GM15510 (cell line): ENCODE measurements around the gene C19orf85.

ENCODE experiments used
- POLR2A ChIP-seq: IDR thresholded peaks from 3 replicates; pipeline ENCODE4 v1.6.1; 2011; ENCODE audit warnings: borderline replicate concordance; ENCODE audit not compliant: insufficient read length; ENCODE audit errors: extremely low read depth

The C19orf85 gene

GRCh38 chr19:55443824-55444480 lies 20.6 kb downstream of the C19orf85 start:
- TF ChIP-seq POLR2A, result no peak

GRCh38 chr19:55443045-55443823 lies 21.3 kb downstream of the C19orf85 start, which contains the start of gene SHISA7:
Gene SHISA7 (minus strand): TSS chr19:55443300. CDS start chr19:55442863, 437 bp downstream.
- no peak for TF ChIP-seq POLR2A

- TF ChIP-seq POLR2A, result no peak
Observed at GRCh38 chr19:55442372-55442961, 22.1 kb downstream of the C19orf85 start.

- no peak for TF ChIP-seq POLR2A
Observed at GRCh38 chr19:55441692-55442321, 22.7 kb downstream of the C19orf85 start.

GRCh38 chr19:55441319-55441691 lies 23.2 kb downstream of the C19orf85 start:
- no peak for TF ChIP-seq POLR2A

GRCh38 chr19:55440411-55441105 lies 24.0 kb downstream of the C19orf85 start:
- no peak for TF ChIP-seq POLR2A

GRCh38 chr19:55439052-55439451 lies 25.5 kb downstream of the C19orf85 start:
- no peak for TF ChIP-seq POLR2A

GRCh38 chr19:55437410-55437809 lies 27.1 kb downstream of the C19orf85 start:
- no peak for TF ChIP-seq POLR2A

- TF ChIP-seq POLR2A, result no peak
Observed at GRCh38 chr19:55436847-55437246, 27.7 kb downstream of the C19orf85 start.

- TF ChIP-seq POLR2A, result no peak
Observed at GRCh38 chr19:55435020-55435419, 29.5 kb downstream of the C19orf85 start.

GRCh38 chr19:55434356-55434919 lies 30.1 kb downstream of the C19orf85 start:
- TF ChIP-seq POLR2A, result no peak

GRCh38 chr19:55433292-55433691 lies 31.3 kb downstream of the C19orf85 start:
- TF ChIP-seq POLR2A, result no peak

- TF ChIP-seq POLR2A, result no peak
Observed at GRCh38 chr19:55432241-55432959, 32.2 kb downstream of the C19orf85 start.

- no peak for TF ChIP-seq POLR2A
Observed at GRCh38 chr19:55431183-55431582, 33.4 kb downstream of the C19orf85 start.
